Measurements from ENCODE around the gene FRRS1L.

The FRRS1L gene

DNA sequence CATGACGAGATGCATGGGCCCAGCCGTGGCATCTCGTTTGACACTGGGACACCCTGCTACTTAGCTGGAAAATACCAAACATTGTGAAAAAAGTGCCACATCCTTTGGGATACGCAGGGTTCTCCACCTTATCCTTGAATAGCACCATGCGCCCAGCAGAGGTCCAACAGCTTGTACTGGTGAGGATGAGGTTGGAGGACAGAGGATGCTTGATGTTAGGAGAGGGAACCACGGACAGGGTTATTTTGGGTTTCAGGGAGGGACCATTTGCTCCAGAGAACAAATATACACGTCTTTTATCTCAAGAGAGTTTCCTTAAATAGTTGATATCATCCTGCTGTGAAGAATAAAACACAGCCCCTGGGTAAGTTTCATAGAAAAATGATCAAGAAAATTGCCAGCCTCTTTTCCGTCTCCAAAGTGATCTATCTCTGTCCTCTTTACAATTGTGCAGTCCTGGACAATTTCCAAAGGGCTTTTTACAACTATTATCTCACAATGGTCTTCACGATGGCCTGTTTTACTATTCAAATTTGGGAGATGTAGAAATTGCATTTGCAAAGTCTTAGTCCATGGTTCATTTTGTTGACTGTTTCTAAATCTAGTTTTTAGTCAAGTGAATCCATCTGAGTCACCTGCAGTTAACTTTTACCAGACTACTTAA is 19.9 kb upstream of the FRRS1L start:
- no peak for TF ChIP-seq GATA3 (IDR thresholded peaks at IDR 0.05; ENCODE audit: low read depth, low read length)

GRCh38 chr9:109182940-109183798 is 16.1 kb upstream of the FRRS1L start:
- no peak for TF ChIP-seq GATA3 (IDR thresholded peaks at IDR 0.05; ENCODE audit: low read depth, low read length)
- no peak for TF ChIP-seq GATA2 (IDR thresholded peaks at IDR 0.05; ENCODE audit: low read depth, low read length)

DNA sequence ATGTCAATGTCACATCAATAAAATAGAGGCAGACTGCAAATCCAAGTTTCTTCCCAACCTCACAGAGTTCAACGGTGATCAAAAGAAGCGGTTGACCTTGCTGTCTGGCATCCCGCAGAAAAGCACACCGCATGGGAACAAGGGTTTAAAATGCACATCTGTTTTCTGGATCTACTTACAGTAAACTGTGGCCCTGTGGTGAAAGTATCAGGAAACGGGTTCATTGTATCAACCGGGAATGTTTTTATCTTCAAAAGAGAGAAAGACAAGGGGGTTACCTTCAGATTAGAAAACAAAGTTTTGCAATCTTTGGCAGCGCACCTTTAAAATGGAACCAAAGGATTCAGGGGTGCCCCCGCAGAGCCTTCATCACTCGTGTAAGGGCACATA is 15.5 kb upstream of the FRRS1L start:
- TF ChIP-seq GATA2 (IDR thresholded peaks at IDR 0.05; ENCODE audit: low read depth, low read length) = no peak
- TF ChIP-seq GATA3 (IDR thresholded peaks at IDR 0.05; ENCODE audit: low read depth, low read length) = no peak

- no peak for TF ChIP-seq GATA2 (IDR thresholded peaks at IDR 0.05; ENCODE audit: low read depth, low read length)
- TF ChIP-seq GATA3 (IDR thresholded peaks at IDR 0.05; ENCODE audit: low read depth, low read length) = no peak
These were observed 14.2 kb upstream of the FRRS1L start for GRCh38 chr9:109181284-109181683.

GRCh38 chr9:109179801-109180523 is 12.9 kb upstream of the FRRS1L start:
- TF ChIP-seq GATA3 (IDR thresholded peaks at IDR 0.05; ENCODE audit: low read depth, low read length) (no peak), GATA2 (IDR thresholded peaks at IDR 0.05; ENCODE audit: low read depth, low read length) (no peak)

DNA sequence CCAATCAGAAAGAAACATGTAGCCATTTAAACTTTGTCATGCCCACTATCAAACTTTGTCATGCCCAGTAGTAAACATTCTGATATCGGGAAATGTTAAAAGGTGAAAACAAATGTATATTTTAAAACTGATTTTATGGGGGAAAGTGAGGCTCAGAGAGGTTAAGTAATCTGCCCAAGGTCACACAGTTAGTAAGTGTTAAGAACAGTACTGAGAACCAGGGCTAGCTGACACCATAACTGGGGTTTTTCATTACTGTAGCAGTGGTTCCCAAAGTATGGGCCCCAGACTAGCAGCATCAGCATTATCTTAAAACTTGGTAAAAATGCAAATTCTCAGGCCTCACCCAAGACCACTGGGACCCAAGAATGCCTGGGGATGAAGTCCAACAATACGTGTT is 9.9 kb upstream of the FRRS1L start:
- TF ChIP-seq GATA2 (IDR thresholded peaks at IDR 0.05; ENCODE audit: low read depth, low read length) (no peak), GATA3 (IDR thresholded peaks at IDR 0.05; ENCODE audit: low read depth, low read length) (no peak)

GRCh38 chr9:109176386-109176785 is 9.3 kb upstream of the FRRS1L start:
- TF ChIP-seq GATA2 (IDR thresholded peaks at IDR 0.05; ENCODE audit: low read depth, low read length) = no peak
- no peak for TF ChIP-seq GATA3 (IDR thresholded peaks at IDR 0.05; ENCODE audit: low read depth, low read length)

- TF ChIP-seq GATA2 (IDR thresholded peaks at IDR 0.05; ENCODE audit: low read depth, low read length) (no peak), GATA3 (IDR thresholded peaks at IDR 0.05; ENCODE audit: low read depth, low read length) (no peak)
These were observed 5.9 kb upstream of the FRRS1L start for GRCh38 chr9:109172935-109173334.

DNA sequence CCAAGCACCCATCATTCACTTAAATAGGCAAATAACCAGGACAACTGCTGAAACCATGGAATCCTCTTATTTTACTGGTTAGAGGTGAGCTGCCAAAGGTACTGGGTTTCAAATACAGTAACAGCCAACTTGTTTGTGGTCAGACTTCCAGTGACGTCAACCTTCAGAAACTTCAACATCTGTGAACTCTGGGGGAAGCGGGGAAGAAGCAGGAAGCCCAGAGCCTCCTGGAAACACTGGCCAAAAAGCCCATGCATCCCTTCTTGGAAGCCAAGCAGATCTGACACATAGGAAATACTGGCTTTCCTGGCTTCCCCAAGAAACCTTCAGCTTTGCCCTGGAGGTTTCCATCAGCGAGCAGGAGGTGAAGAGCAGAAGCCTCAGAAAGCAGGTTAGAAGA is 4.9 kb upstream of the FRRS1L start:
- TF ChIP-seq GATA2 (IDR thresholded peaks at IDR 0.05; ENCODE audit: low read depth, low read length) (no peak), GATA3 (IDR thresholded peaks at IDR 0.05; ENCODE audit: low read depth, low read length) (no peak)

- TF ChIP-seq GATA3 (IDR thresholded peaks at IDR 0.05; ENCODE audit: low read depth, low read length) (no peak), GATA2 (IDR thresholded peaks at IDR 0.05; ENCODE audit: low read depth, low read length) (peak; percentile 8; the same call in 1 of the 2 replicates)
These were observed 1.1 kb upstream of the FRRS1L start for GRCh38 chr9:109168170-109168569.

DNA sequence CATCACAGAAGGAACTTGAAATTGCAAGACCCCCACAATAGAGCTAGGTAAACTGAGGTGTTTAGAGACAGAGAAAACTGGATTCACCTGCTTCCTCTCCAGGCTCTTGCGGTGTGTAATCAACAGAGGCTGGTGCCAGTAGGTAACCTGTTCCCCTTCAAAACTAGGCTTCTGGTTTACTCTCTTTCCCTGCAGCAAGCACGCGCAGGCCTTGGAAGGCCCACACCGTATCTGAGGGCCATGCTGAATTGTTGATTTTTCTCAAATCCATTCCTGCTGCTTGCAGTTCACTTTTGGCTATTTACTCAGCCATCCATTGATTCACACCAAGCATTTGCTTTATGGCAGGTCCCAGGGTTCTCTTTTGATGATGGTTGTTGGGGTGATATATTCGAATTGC is 667 bp upstream of the FRRS1L start:
- TF ChIP-seq GATA3 (IDR thresholded peaks at IDR 0.05; ENCODE audit: low read depth, low read length) (no peak), GATA2 (IDR thresholded peaks at IDR 0.05; ENCODE audit: low read depth, low read length) (no peak)

DNA sequence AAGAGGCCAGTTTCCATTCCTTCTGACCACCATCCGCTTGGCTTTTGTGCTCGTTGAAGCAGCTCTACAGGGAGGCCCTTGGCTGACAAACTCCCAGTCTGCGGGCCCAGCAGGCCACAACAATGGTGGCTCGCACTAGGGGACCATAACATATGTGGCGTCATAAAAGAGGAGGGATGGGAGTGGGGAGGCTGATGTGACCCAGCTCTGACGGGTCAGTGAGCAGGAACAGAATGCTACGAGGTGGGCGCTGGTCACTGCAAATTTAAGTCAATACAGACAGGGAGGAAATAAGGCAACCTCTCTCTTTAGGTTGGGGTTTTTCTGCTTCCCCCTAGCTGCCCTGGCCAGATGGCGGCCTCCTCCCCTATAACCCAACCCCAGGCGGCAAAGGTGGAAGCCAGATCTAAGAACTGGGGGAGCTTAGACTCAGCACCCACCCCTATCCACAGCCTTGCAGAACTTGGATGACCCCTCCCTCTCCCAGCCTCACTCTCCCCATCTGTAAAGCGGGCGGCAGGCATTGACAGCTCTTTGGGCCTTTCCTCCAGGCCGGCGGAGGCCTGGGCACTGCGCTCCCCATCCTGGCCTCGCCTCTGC is 778 bp downstream of the FRRS1L start:
- TF ChIP-seq GATA2 (IDR thresholded peaks at IDR 0.05; ENCODE audit: low read depth, low read length) = no peak
- TF ChIP-seq GATA3 (IDR thresholded peaks at IDR 0.05; ENCODE audit: low read depth, low read length) = no peak

DNA sequence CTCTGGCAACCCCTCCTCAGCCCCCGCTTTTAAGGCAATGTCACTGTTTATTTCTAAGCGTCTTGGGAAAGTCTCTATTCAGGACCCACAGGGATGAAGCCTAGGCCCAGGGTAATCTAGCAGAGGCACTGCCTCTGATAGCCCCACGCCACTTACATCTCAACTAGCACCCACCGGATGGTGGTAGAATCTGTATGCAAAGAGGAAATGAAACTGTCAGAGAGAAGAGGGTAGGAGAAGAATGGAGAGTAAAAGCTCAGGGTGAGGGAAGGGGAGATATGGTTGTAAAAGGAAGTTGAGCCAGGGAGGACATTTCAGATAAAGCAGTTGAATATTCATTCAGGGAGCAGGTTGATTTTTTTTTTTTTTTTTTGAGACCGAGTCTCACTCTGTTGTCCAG is 3.0 kb downstream of the FRRS1L start:
- TF ChIP-seq GATA3 (IDR thresholded peaks at IDR 0.05; ENCODE audit: low read depth, low read length) (no peak), GATA2 (IDR thresholded peaks at IDR 0.05; ENCODE audit: low read depth, low read length) (no peak)

- TF ChIP-seq GATA3 (IDR thresholded peaks at IDR 0.05; ENCODE audit: low read depth, low read length) (no peak), GATA2 (IDR thresholded peaks at IDR 0.05; ENCODE audit: low read depth, low read length) (no peak)
These were observed 3.9 kb downstream of the FRRS1L start for GRCh38 chr9:109163194-109163593.
